ENCODE measurements around the gene ARL8A.
A peak's percentile ranks its signal among the peaks of the same experiment; 100 is the strongest.

Gene ARL8A

GRCh38 chr1:202107801-202108731, 36.5 kb downstream of the ARL8A start:
- DNase-seq, result no peak

- peak; percentile 42 for DNase-seq
These were observed 37.2 kb downstream of the ARL8A start for GRCh38 chr1:202107321-202107761.

- peak; percentile 16 for DNase-seq
These were observed 37.9 kb downstream of the ARL8A start for GRCh38 chr1:202106340-202107254.

GRCh38 chr1:202105571-202106339, 38.8 kb downstream of the ARL8A start:
- no peak for DNase-seq

GRCh38 chr1:202104073-202104472, 40.5 kb downstream of the ARL8A start:
- DNase-seq, result no peak

- no peak for DNase-seq
These were observed 43.4 kb downstream of the ARL8A start for GRCh38 chr1:202101184-202101583.

- no peak for DNase-seq
These were observed 50.7 kb downstream of the ARL8A start for GRCh38 chr1:202093858-202094257.

GRCh38 chr1:202090994-202091393, 53.5 kb downstream of the ARL8A start:
- no peak for DNase-seq

GRCh38 chr1:202088206-202088605, 56.3 kb downstream of the ARL8A start:
- DNase-seq, result no peak

GRCh38 chr1:202086579-202087350, 57.8 kb downstream of the ARL8A start:
- no peak for DNase-seq

GRCh38 chr1:202085682-202086373, 58.7 kb downstream of the ARL8A start:
- DNase-seq, result no peak

GRCh38 chr1:202084791-202085681, 59.5 kb downstream of the ARL8A start:
- DNase-seq, result no peak
